ENCODE measurements around the gene KLLN. TPM values are rescaled to one million over a fixed set of nuclear protein-coding genes. Genes with fewer than 3 reads are reported as not detected.
"Not testable (repeated sequence)": the region's sequence is repeated elsewhere in the genome, so short reads cannot be mapped to it uniquely, and the experiment has no call there.

KLLN gene
- total RNA-seq, 4 donors from 2014 or later, result 0.62 to 1.3 TPM; not detected in 2

GRCh38 chr10:87838650-87839049 is 24.7 kb downstream of the KLLN start:
- no peaks in the 10 kb centered on the region for H3K4me1 ChIP-seq
- no peak for DNase-seq
- TF ChIP-seq POLR2A (IDR thresholded peaks at IDR 0.05), result no peak
- no peak for TF ChIP-seq CTCF (IDR thresholded peaks at IDR 0.05)
- no peaks in the 10 kb centered on the region for H3K27me3 ChIP-seq
- intact Hi-C loops (cut with DNase I; ENCODE audit: low total_unique reads), result no loop called here
- no peaks in the 10 kb centered on the region for H3K36me3 ChIP-seq
- H3K9me3 ChIP-seq, result no peaks in the 10 kb centered on the region
- no peak overlapping the region for H3K27ac ChIP-seq
- no peak overlapping the region for H3K4me3 ChIP-seq

GRCh38 chr10:87837445-87837844 is 25.9 kb downstream of the KLLN start:
- Histone ChIP-seq H3K36me3 (no peaks in the 10 kb centered on the region), H3K4me1 (no peaks in the 10 kb centered on the region), H3K27ac (no peak overlapping the region), H3K9me3 (no peaks in the 10 kb centered on the region), H3K27me3 (no peaks in the 10 kb centered on the region), H3K4me3 (no peak overlapping the region)
- intact Hi-C loops (cut with DNase I; ENCODE audit: low total_unique reads), result no loop called here
- TF ChIP-seq CTCF (IDR thresholded peaks at IDR 0.05) (no peak), POLR2A (IDR thresholded peaks at IDR 0.05) (no peak)
- DNase-seq, result no peak

- no peak for DNase-seq
- intact Hi-C loops (cut with DNase I; ENCODE audit: low total_unique reads), result no loop called here
- H3K36me3 ChIP-seq, result no peaks in the 10 kb centered on the region
Observed at GRCh38 chr10:87836098-87836497, 27.2 kb downstream of the KLLN start.

GRCh38 chr10:87829986-87830729 is 33.2 kb downstream of the KLLN start:
- no peaks in the 10 kb centered on the region for H3K27me3 ChIP-seq
- H3K27ac ChIP-seq, result no peak overlapping the region
- TF ChIP-seq POLR2A (IDR thresholded peaks at IDR 0.05) (no peak), CTCF (IDR thresholded peaks at IDR 0.05) (no peak)
- no peaks in the 10 kb centered on the region for H3K9me3 ChIP-seq
- H3K4me1 ChIP-seq, result no peaks in the 10 kb centered on the region
- no peak overlapping the region for H3K4me3 ChIP-seq
- no peaks in the 10 kb centered on the region for H3K36me3 ChIP-seq
- intact Hi-C loops (cut with DNase I; ENCODE audit: low total_unique reads), result no loop called here
- DNase-seq, result no peak

More at GRCh38 chr10:87836098-87836497, 27.2 kb downstream of the KLLN start:
- Histone ChIP-seq H3K27ac (no peak overlapping the region), H3K27me3 (no peaks in the 10 kb centered on the region), H3K4me1 (no peaks in the 10 kb centered on the region), H3K9me3 (no peaks in the 10 kb centered on the region), H3K4me3 (no peak overlapping the region)
- TF ChIP-seq POLR2A (IDR thresholded peaks at IDR 0.05) (no peak), CTCF (IDR thresholded peaks at IDR 0.05) (no peak)

GRCh38 chr10:87829051-87829450 is 34.3 kb downstream of the KLLN start:
- H3K4me3 ChIP-seq; H3K36me3 ChIP-seq; H3K27ac ChIP-seq; DNase-seq; H3K27me3 ChIP-seq; H3K4me1 ChIP-seq; H3K9me3 ChIP-seq; intact Hi-C loops (cut with DNase I; ENCODE audit: low total_unique reads): not testable (repeated sequence)

All from uterus (tissue), 4 donors.